GM18951 (cell line): ENCODE data around the gene METTL2A.
"Not testable (repeated sequence)": the region's sequence is repeated elsewhere in the genome, so short reads cannot be mapped to it uniquely, and the experiment has no call there.

Experiments used
- POLR2A ChIP-seq: IDR thresholded peaks from 4 replicates; pipeline ENCODE4 v1.6.1; 2011; ENCODE audit warnings: mild to moderate bottlenecking; ENCODE audit not compliant: insufficient read length, insufficient read depth; ENCODE audit errors: extremely low read depth
- in situ Hi-C: fragments of 300-500 bp; cut with MboI; formaldehyde crosslinking; loops from one replicate; pipeline ENCODE4 v1.12.0; 2022; ENCODE audit warnings: low sequenced_read_pairs, mixed read lengths, inconsistent platforms; ENCODE audit not compliant: unreplicated experiment

METTL2A gene

DNA sequence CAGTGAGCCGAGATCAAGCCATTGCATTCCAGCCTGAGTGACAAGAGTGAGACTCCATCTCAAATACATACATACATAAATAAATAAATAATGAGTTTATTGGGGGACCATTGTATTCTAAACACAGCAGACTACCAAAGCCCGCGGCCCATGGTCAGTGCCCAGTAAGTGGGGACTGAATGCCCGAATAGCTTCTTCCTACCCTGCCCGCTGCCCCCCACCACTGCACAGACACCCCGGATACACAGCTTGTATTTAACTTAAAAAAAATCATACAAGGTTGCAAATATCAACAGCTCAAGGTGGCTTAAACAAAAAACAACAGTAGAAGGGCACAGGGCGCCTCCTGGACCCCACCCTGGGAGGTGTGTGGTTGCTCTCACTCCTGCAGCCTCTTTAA is 32.3 kb downstream of the METTL2A start:
- TF ChIP-seq POLR2A = no peak
- in situ Hi-C loops = no loop called here

DNA sequence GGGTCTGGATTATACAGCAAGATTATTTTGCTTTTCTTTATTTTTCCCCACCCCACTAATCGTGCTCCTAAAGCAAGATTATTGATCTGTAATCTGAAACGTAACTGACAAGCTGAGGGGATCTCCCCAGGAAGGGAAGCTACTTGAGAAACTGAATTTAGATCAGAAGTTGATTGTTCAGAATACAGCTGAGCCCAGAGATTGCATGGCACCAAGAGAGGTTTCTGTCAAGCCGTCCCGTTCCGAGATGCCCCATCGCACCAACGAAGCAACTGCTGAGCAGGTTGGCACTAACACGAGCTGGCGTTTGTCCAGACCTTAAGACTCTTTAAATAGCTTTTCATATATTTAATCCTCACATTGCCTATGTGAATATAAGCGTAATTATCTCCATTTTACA is 34.8 kb downstream of the METTL2A start:
- in situ Hi-C loops = not testable (repeated sequence)

DNA sequence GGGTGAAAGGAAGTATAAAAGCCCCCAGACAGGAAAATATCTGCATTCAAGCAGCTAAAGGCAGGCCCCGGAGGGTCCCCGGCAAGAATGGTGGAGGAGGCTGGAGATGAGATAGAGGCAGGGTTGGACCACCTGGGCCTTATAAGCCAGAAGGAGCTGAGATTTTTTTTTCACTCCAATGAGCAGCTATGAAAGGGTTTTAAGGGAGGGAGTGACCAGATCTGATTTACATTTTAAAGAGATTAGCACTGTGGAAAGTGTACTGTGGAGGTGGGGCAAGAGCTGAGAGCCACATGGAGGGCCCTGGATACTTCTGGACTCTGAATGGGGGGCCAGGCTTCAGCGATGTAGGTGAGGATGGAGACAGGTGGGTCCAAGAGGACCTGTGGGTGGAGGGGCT is 40.7 kb downstream of the METTL2A start:
- in situ Hi-C loops = not testable (repeated sequence)

DNA sequence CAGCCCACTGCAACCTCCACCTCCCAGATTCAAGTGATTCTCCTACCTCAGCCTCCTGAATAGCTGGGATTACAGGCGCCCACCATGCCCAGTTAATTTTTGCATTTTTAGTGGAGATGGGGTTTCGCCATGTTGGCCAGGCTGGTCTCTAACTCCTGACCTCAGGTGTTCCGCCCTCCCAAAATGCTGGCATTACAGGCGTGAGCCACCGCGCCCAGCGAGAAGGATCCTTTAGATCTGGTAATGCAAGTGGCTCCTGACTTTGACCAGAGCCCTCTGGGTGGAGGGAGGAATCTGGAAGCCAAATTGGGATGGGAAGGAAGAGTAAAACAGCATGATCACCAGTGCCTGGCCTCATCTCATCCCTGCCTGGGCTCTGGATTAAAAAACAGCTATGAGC is 41.6 kb downstream of the METTL2A start:
- in situ Hi-C loops = not testable (repeated sequence)

DNA sequence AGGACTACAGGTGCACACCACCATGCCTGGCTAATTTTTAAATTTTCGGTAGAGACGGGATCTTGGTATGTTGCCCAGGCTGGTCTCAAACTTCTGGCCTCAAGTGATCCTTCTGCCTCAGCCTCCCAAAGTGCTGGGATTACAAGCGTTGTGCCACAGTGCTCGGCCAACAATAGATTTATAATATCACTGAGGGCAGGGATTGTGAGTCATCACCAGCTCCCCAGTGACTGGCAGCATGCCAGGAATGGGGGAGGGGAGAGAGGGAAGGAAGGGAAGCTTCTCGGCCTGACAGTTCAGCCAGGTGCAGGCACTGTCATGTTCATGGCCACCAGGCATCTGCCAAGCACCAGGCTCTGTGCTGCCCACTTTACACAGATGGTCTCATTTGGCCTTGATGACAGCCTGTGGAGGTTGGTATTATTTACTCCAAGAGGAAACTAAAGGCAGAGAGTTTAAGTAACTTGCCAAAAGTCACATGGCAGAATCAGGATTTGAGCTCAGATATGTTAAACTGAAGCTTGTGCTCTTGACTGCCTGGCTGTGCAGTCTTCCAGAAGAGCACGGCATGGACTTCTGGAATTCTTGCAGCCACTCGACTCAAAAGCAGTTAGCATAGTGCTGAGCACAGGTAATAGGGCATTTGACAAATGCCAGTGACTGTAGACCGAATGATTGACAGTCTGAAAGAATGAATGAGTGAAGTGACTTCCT is 47.1 kb downstream of the METTL2A start:
- in situ Hi-C loops = not testable (repeated sequence)

DNA sequence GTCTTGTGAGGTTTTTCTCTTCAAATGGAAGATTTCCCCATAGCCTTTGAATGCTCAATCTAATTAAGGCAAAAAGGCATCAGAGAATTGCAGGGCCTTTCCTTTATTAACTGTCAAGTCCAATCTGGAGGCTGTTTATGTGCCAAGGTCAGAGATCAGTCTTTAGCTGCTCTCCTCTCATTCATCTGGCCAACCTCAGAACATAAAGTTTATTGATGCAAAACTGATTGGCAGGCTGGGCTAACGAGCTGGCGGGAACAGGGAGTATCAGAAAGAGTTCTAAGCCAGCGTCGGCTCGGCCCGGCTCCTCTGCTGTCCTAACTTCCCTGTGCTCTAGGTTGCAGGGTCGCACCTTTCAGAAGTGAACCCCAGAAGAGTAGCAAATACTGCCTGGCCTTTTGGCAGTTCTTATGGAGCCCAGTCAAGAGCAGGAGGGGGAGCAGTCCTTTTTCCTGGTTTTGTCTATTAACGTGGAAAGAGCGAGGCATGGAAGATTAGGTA is 47.7 kb downstream of the METTL2A start:
- in situ Hi-C loops = not testable (repeated sequence)

DNA sequence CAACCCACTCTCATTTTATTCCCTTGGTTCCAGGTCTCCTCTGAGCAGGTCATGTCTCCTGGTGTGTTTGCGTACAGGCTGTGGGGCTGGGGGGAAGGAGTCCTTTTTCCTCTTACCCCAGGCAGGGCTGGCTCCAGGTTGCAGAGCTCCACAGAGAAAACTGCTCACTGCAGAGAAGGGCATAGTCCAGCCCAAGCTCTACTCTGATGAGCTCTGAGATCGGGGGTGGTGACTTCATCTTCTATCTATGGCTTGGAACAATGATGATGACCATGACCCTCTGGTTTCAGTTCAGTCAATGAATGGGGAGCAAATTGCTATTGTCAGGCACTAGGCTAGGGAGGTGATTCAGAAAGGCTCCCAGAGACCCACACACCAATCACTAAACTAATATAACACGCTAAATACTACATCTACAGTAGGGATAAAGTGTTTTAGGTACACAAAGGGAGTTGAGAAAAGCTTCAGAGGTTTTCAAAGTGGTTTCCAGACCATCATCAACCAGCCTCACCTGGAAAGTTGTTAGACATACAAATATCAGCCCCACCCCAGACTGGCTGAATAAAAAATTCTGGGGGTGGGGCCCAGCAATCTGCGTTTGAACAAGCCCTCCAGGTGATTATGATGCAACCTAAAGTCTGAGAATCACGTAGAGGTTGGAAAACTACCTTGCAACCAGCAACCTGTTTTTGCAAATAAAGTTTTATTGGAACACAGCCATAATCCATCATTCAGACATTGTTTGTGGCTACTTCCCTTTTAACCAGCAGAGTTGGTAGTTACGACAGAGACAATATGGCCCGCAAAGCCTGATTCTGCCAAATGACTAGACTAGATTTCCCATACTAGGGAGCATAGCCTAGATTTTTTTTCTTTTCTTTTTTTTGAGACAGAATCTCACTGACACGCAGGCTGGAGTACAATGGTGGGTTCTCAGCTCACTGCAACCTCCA is 49.6 kb downstream of the METTL2A start:
- in situ Hi-C loops = not testable (repeated sequence)

DNA sequence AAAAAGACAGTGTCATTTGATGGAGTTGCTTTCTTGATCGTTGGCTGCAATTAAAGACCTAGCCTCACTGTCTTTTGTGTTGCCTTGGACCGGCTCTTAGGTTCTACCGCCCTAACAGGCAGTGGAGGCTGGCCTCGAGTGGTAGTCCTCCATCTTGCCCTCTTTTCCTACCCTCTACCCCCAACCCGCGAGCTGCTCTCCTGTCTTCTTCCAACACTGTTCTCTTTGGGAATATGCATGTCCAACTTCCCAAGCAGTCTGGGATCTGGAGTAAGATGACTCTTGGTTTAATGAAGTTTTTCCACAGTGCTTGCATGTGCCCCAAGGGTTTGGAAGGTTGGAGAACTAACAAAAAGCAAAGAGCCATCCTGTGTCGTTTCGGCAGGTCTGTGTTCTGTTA is 53.4 kb downstream of the METTL2A start:
- in situ Hi-C loops = not testable (repeated sequence)

DNA sequence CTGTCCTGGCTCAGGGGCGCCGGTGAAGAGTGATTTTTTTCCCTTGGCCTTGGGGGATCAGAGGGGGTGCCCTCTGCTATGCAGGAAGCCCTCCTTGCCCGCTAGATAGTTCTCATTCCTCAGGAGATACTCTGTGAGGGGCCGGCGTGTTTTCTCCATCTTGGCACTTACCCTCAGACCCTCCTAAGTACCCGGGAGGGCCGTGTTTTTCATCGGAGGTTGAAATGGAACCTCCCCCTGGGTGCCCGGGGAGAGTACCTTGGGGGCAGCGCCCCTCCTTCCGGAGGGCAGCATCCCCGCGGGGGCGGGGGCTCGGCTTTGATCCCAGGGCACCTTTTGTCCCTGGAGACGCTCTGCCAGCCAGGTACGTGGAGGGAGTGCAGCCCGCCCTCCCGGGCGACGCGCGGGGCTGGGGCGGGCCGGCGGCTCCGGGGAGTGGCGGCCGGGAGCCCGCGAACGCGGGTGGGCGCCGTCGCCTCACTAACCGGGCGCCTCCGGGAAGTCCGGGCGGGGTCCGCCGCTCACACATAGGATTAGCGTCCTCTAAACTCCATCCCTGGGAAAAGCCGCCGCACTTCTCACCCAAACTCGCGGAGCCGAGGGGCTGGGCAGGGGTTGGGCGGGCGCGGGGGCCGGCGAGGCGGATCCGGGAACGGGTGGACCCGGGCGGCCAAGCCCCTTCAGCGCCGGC is 54.2 kb downstream of the METTL2A start:
- in situ Hi-C loops = not testable (repeated sequence)

DNA sequence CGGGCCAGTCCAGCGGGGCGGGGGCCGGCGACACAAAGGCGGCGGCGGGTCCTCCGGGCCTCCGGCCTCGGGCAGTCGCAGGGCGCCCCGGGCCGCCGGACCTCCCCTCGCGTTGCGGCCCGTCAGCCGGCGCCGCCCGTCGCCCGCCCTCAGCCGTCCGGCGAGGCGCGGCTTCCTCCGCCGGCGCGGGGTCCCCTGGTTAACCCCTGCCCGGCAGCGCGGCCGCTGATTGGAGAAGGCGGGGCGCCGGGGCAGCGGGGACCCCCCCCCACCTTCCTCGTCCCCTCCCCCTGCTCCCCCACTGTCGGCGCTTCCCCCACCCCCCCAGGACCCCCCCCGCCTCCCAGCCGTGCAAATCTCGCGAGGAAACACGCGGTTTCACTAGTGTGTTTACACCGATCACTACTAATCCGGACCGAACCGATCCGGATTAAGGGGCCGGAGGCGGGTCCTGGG is 54.8 kb downstream of the METTL2A start, which contains the start of gene TLK2:
TLK2 (plus strand) TSS at position 402 of the 456 bp plus-strand sequence. CDS start 2,301 bp downstream, outside the sequence.
- in situ Hi-C loops = no loop called here
- TF ChIP-seq POLR2A = peak; percentile 87

DNA sequence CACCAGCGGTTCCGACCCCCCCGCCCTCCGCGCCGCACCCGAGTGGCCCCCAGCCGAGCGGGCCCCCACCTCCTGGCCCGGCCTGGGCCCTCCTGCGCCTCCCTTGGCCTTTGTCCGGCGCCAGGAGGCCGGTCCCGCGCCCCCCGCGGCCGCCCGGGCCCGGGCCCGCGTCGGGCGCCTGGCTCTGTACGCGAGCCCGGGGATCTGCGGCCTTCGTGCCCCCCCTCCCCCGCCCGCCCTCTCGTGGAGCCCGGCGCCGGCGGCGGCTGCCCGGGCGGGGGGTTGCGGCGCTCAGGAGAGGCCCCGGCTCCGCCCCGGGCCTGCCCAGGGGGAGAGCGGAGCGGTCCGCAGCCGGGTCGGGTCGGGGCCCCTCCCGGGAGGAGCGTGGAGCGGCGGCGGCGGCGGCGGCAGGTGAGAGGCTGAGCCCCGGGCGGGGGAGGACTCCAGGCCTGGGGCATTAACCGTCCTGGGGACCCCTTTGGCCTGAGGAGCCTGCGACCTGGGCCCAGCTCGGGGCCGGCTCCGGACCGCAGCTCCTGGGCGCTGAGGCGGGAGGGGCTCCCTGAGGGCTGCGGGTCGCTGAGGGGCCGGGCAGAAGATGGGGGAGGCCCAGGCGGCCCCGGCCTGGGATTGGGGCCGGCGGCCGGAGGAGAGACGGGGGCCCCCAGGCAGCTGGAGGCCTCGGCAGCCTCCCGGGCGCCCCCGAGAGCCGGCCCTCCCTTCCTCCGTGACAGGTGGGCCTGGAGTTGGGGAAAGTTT is 55.4 kb downstream of the METTL2A start:
- in situ Hi-C loops = not testable (repeated sequence)

DNA sequence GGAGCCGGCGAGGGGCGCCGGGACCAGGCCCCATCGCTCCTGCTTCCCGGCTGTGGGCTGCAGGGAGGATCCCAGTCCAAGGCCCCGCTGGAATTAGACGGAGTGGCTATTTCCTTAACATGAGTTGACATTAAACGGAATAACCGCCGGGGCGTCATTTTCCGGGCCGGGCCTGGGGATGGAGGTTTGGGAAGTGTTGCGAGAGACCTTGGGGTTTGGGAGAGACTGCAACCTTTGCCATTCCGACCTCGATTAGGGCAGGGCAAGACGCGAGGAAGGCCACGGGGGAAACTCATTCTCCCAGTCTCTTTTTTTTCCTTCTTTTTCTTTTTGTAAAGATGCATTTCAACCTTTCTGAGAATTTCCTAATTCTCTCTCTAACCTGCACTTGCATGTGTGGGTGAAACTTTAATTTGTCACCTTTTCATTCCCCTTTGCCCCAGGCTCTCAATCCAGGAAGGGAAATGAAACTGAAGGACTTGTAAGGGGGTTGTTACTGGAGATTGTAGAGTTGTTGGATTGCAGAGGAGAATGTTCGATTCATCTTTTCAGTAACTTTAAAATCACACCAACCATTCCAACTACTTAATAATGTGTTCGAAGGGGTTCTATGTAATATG is 56.1 kb downstream of the METTL2A start:
- in situ Hi-C loops = not testable (repeated sequence)

DNA sequence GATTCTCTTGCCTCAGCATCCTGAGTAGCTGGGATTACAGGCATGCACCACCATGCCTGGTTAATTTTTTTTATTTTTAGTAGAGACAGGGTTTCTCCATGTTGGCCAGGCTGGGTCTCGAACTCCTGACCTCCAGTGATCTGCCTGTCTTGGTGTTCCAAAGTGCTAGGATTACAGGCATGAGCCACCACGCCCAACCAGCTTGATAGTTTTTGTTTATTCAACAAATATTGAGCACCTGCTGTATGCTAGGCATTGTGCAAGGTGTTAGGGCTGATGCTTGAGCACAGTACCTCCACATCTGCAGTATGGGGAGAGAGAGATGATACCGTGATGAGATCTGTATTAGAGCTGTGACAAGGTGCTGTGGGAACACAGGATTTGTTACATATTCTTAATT is 58.9 kb downstream of the METTL2A start:
- in situ Hi-C loops = not testable (repeated sequence)

DNA sequence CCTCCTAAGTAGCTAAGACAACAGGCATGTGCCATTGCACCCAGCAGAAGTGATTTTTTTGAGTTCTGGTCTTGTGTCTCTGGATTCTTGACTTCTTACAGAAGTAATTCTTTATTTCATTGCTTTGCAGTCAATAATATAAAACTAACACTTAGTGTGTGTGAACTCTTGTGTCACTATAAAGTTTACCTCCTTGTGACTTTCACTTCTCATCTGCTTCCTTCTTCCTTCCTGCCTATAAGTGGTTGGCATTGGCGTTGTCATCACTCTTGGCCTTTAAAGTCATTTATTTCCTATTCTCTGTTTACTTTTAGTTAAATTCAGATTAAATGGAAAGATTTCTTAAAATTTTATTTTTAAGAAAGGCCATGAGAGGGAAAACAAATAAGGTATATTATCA is 67.3 kb downstream of the METTL2A start:
- in situ Hi-C loops = not testable (repeated sequence)

DNA sequence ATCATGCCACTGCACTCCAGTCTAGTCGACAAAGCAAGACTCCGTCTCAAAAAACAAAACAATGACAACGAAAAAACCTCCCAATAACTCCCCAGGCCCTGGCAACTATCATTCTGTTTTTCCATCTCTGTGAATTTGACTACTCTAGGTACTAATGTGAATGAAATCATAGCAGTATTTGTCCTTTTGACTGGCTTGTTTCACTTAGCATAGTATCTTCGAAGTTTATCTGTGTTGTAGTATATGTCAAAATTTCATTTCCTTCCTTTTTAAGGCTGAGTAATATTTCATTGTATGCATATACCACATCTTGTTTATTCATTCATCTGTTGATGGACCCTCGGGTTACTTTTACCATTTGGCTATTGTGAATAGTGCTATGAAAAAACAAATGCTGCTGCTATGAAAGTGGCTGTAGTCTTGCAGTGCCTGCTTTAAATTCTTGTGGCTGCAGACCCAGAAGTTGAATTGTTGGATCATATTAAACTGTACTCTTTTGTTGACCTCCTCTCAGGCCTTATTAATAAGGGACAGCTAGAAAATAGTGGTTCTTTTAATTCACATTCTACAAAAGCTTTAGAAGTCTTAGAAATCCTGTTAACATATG is 69.5 kb downstream of the METTL2A start:
- in situ Hi-C loops = not testable (repeated sequence)

DNA sequence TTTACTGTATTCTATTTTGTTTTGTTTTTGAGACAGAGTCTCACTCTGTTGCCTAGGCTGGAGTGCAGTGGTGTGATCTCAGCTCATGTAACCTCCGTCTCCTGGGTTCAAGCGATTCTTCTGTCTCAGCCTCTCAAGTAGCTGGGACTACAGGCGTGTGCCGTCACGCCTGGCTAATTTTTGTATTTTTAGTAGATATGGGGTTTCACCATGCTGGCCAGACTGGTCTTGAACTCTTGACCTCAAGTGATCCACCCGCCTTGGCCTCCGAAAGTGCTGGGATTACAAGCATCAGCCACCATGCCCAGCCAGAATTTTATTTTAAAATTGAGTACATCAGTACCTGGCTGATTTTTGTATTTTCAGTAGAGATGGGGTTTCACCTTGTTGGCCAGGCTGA is 70.4 kb downstream of the METTL2A start:
- in situ Hi-C loops = not testable (repeated sequence)

DNA sequence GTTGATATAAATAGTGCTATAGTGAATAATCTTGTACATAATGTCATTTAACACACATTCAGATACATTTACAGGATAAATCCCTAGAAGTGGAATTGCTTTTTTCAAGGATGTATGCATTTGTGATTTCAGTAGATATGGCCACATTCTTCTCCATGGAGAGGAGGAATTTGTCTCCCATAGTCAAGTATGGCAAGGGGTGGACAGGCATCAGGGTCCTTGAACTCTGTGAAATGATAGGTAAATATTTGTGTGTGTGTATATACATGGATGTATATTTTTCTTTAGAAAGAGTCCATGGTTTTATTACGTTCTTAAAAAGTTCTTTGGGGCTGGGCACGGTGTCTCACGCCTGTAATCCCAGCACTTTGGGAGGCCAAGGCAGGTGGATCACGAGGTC is 72.6 kb downstream of the METTL2A start:
- in situ Hi-C loops = not testable (repeated sequence)

DNA sequence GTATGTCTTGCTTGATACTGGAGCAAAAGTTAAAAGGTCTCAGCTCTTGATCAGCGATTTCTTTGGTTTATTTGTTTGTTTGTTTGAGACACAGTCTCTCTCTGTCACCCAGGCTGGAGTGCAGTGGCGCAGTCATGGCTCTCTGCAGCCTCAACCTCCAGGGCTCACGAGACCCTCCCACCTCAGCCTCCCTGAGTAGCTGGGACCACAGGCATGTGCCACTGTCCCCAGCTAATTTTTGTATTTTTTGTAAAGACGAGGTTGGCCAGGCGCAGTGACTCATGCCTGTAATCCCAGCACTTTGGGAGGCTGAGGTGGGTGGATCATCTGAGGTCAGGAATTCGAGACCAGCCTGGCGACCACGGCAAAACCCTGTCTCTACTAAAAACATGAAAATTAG is 75.1 kb downstream of the METTL2A start:
- in situ Hi-C loops = not testable (repeated sequence)
